Measurements from ENCODE around the gene ZNF334. TPM values are rescaled to one million over a fixed set of nuclear protein-coding genes. Genes with fewer than 3 reads are reported as not detected.

The ZNF334 gene
- total and polyA plus RNA-seq, 2 of the 4 experiments (the other 2 are of a cell fraction): 1.4 to 2.1 TPM

GRCh38 chr20:46544576-46544975 is 31.2 kb upstream of the ZNF334 start:
- Histone ChIP-seq H3K9me1 (ENCODE audit: insufficient read depth, low read length) (no peaks in the 10 kb centered on the region), H3K27me3 (ENCODE audit: control insufficient read depth, insufficient read depth, low read length) (peaks cover 17% of the 10 kb centered on the region), H3K9ac (ENCODE audit: low read depth, low read length) (no peak overlapping the region), H3K36me3 (ENCODE audit: control insufficient read depth, insufficient read depth, low read length) (no peaks in the 10 kb centered on the region), H3K27ac (ENCODE audit: insufficient read depth, low read length) (no peak overlapping the region), H3K4ac (ENCODE audit: low read depth, low read length) (no peak overlapping the region), H3K9me3 (ENCODE audit: control insufficient read depth, insufficient read depth, low read length) (no peaks in the 10 kb centered on the region), H2BK20ac (ENCODE audit: low read depth, low read length) (no peak overlapping the region), H2AK9ac (replicated peaks; ENCODE audit: low read depth, low read length, poor library complexity) (no peak overlapping the region), H2BK15ac (ENCODE audit: low read depth, low read length) (no peak overlapping the region), H2AK5ac (ENCODE audit: low read depth, low read length) (no peak overlapping the region), H4K8ac (ENCODE audit: low read depth in 2 of 2, low read length in 2 of 2) (no peak overlapping the region), H4K20me1 (ENCODE audit: insufficient read depth, low read length) (no peaks in the 10 kb centered on the region), H3K4me2 (ENCODE audit: low read depth, low read length) (no peak overlapping the region), H3K79me1 (ENCODE audit: low read depth in 1 of 2, low read length in 2 of 2) (no peaks in the 10 kb centered on the region), H3K18ac (ENCODE audit: low read depth, low read length) (no peak overlapping the region), H2BK5ac (ENCODE audit: low read depth, low read length, poor library complexity, severe bottlenecking) (no peak overlapping the region), H3K14ac (replicated peaks; ENCODE audit: low read depth, low read length) (no peak overlapping the region), H4K5ac (ENCODE audit: low read depth, low read length) (no peak overlapping the region), H3K56ac (ENCODE audit: extremely low read depth, insufficient read depth, low read length) (no peak overlapping the region), H2BK120ac (ENCODE audit: low read depth, low read length) (no peak overlapping the region), H3K4me3 (ENCODE audit: insufficient read depth, low read depth, low read length) (no peak overlapping the region), H3K23ac (ENCODE audit: low read depth, low read length) (no peak overlapping the region), H2AFZ (replicated peaks; ENCODE audit: low read length, poor library complexity) (no peak overlapping the region), H4K91ac (ENCODE audit: insufficient read depth, low read depth, low read length) (no peak overlapping the region), H3K4me1 (ENCODE audit: control insufficient read depth, insufficient read depth, low read length) (no peaks in the 10 kb centered on the region)
- intact Hi-C loops (cut with micrococcal nuclease) (no loop called here), dilution Hi-C loops (cut with HindIII; ENCODE audit: low sequenced_read_pairs, unreplicated experiment) (no loop called here), in situ Hi-C loops (cut with MboI; ENCODE audit: low sequenced_read_pairs) (no loop called here)
- BruUV-seq (replicated peaks): no TSS peak
- POLR2A ChIA-PET (ENCODE audit: unreplicated experiment): no interaction called here
- no CpG with 5 or more reads among the region's 3 CpGs for WGBS, 2 experiments (ENCODE audit: extremely low coverage in 2 of 2, insufficient read length in 1 of 2)
- DNase-seq: peak; percentile 8
- no peak for TF ChIP-seq SMC3 (IDR thresholded peaks at IDR 0.05; ENCODE audit: low read depth, low read length)
- no peak for TF ChIP-seq ELK1 (IDR thresholded peaks at IDR 0.05; ENCODE audit: borderline replicate concordance, low read depth, low read length)
- peak; percentile 24; the same call in 1 of the 2 replicates for TF ChIP-seq RAD21 (IDR thresholded peaks at IDR 0.05; ENCODE audit: low read length)
- TF ChIP-seq NFE2L2 (IDR thresholded peaks at IDR 0.05; ENCODE audit: low read depth, low read length): no peak
- no peak for TF ChIP-seq RCOR1 (IDR thresholded peaks at IDR 0.05; ENCODE audit: insufficient replicate concordance, low read length)
- TF ChIP-seq MAFK (IDR thresholded peaks at IDR 0.05; ENCODE audit: low read depth, low read length): no peak
- ATAC-seq (ENCODE audit: low read depth): no peak
- CTCF ChIA-PET: no interaction called here
